Prostate gland (tissue), 2 donors: Measurements from ENCODE around the gene MBNL1. TPM values are rescaled to one million over a fixed set of nuclear protein-coding genes. Genes with fewer than 3 reads are reported as not detected.

Source experiments
- DNase-seq: peaks from one replicate; pipeline ENCODE4 v3.0.0-alpha.2; 2019; ENCODE audit warnings: low spot score
- H3K27ac ChIP-seq, 2 donors: fragments of 200-600 bp; sonication (generic); 2 replicates each; pipeline ENCODE4 v1.5.1; 2017 to 2019
- H3K27me3 ChIP-seq: fragments of 200-600 bp; sonication (generic); replicated peaks from 2 replicates; pipeline ENCODE4 v1.5.1; 2019; ENCODE audit not compliant: insufficient read depth
- H3K36me3 ChIP-seq, 2 donors: fragments of 200-600 bp; sonication (generic); 1 replicate in 1 of 2; 2 replicates in 1 of 2; pipeline versions ENCODE4 v1.5.1 to v1.8.1; 2017 to 2019
- H3K4me1 ChIP-seq: fragments of 200-600 bp; sonication (generic); replicated peaks from 2 replicates; pipeline ENCODE4 v1.5.1; 2019
- H3K4me3 ChIP-seq, 2 donors: fragments of 200-600 bp; sonication (generic); 2 replicates each; pipeline ENCODE4 v1.5.1; 2017 to 2019
- H3K9me3 ChIP-seq: fragments of 200-600 bp; sonication (generic); 2 replicates; pipeline ENCODE4 v1.5.1; 2017
- POLR2A ChIP-seq: fragments of 450-650 bp; IDR thresholded peaks from one replicate; pipeline ENCODE4 v1.6.1; 2016; ENCODE audit warnings: antibody characterized with exemption, mild to moderate bottlenecking
- POLR2AphosphoS5 ChIP-seq: sonication (generic); formaldehyde crosslinking; IDR thresholded peaks from one replicate; pipeline ENCODE4 v1.6.1; 2017; ENCODE audit warnings: antibody characterized with exemption
- WGBS: methylation state at CpG from one replicate; pipeline ENCODE4 v1.1.5; 2018; 5-methylcytosine and 5-hydroxymethylcytosine counted together
- intact Hi-C: fragments of 100-400 bp; cut with DNase I; formaldehyde crosslinking; loops from one replicate; pipeline ENCODE4 v1.14.2; 2022
- total RNA-seq, 2 donors: library from RNA; depleted of rRNA; stranded (reverse); fragments of >200 nt; gene quantifications; one replicate each; pipeline ENCODE4 v1.1.0, GENCODE V29; 2016
- TF ChIP-seq, protein P1 (sequence below), 4 experiments: fragments of 200-600 bp in 2 of 4; fragments of 450-650 bp in 2 of 4; sonication (generic) in 2 of 4; IDR thresholded peaks; 1 replicate in 3 of 4; 2 replicates in 1 of 4; pipeline ENCODE4 v1.5.1; 2016 to 2019; ENCODE audit warnings: antibody characterized with exemption in 4 of 4, mild to moderate bottlenecking in 2 of 4, moderate library complexity in 2 of 4

The MBNL1 gene
- total RNA-seq, 2 donors from 2014 or later = 131 to 226 TPM

GRCh38 chr3:152225201-152225600, 43.5 kb upstream of the MBNL1 start:
- TF ChIP-seq POLR2A (no peak), POLR2AphosphoS5 (no peak)
- TF ChIP-seq, protein P1, sequence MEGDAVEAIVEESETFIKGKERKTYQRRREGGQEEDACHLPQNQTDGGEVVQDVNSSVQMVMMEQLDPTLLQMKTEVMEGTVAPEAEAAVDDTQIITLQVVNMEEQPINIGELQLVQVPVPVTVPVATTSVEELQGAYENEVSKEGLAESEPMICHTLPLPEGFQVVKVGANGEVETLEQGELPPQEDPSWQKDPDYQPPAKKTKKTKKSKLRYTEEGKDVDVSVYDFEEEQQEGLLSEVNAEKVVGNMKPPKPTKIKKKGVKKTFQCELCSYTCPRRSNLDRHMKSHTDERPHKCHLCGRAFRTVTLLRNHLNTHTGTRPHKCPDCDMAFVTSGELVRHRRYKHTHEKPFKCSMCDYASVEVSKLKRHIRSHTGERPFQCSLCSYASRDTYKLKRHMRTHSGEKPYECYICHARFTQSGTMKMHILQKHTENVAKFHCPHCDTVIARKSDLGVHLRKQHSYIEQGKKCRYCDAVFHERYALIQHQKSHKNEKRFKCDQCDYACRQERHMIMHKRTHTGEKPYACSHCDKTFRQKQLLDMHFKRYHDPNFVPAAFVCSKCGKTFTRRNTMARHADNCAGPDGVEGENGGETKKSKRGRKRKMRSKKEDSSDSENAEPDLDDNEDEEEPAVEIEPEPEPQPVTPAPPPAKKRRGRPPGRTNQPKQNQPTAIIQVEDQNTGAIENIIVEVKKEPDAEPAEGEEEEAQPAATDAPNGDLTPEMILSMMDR (IDR thresholded peaks at IDR 0.05) = no peak
- 59% methylated on average over 2 of the region's 2 CpGs for WGBS
- no peak for DNase-seq
- no peak overlapping the region for H3K27ac ChIP-seq
- no peaks in the 10 kb centered on the region for H3K27me3 ChIP-seq
- no peaks in the 10 kb centered on the region for H3K36me3 ChIP-seq
- no peaks in the 10 kb centered on the region for H3K9me3 ChIP-seq
- no peak overlapping the region for H3K4me3 ChIP-seq
- no peaks in the 10 kb centered on the region for H3K4me1 ChIP-seq
- intact Hi-C loops = no loop called here

DNA sequence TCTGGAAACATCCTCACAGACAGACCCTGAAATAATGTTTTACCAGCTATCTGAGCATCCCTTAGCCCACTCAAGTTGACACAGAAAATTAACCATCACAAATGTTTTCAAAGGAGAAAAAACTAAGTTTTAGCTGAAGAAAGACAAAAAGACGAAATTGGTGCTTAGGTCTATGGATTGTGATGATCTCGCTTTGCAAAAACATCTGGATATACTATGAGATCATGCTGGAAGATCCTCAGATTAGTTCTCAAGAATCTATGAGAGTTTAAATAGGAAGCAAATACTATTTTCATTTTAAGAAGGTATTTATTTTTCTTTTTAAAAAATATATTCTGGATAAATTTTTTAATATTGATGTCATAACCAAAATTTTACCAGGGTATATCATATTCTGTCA, 42.6 kb upstream of the MBNL1 start:
- H3K36me3 ChIP-seq = no peaks in the 10 kb centered on the region
- no peak for TF ChIP-seq POLR2AphosphoS5
- TF ChIP-seq POLR2A = no peak
- TF ChIP-seq, protein P1 (IDR thresholded peaks at IDR 0.05) = no peak
- no peaks in the 10 kb centered on the region for H3K27me3 ChIP-seq
- WGBS = 94% methylated on average over 2 of the region's 2 CpGs
- no peak overlapping the region for H3K4me3 ChIP-seq
- H3K27ac ChIP-seq = no peak overlapping the region
- H3K9me3 ChIP-seq = no peaks in the 10 kb centered on the region
- H3K4me1 ChIP-seq = no peaks in the 10 kb centered on the region
- DNase-seq = no peak
- intact Hi-C loops = no loop called here

DNA sequence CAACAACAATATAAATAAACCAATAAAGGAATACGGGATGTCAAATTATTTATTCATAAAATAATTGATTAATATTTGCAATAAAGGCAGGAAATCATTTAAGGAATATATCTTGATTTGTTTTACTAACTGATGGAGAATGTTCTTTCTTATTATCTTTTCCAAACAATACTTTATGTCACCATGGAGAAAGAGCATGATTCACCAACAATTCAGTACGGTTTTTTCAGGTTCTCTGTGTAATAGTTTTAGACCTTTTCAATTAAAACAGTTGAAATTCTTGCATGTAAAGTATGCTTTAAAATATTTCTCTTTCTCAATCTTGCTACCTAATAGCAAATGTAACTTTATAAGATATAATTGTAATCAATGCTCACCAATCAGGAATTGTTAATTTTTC, 41.7 kb upstream of the MBNL1 start:
- Histone ChIP-seq H3K4me3 (no peak overlapping the region), H3K36me3 (no peaks in the 10 kb centered on the region), H3K4me1 (no peaks in the 10 kb centered on the region), H3K9me3 (no peaks in the 10 kb centered on the region), H3K27ac (no peak overlapping the region), H3K27me3 (no peaks in the 10 kb centered on the region)
- 94% methylated on average over 2 of the region's 2 CpGs for WGBS
- TF ChIP-seq POLR2A (no peak), POLR2AphosphoS5 (no peak)
- TF ChIP-seq, protein P1 (IDR thresholded peaks at IDR 0.05) = no peak
- no peak for DNase-seq
- intact Hi-C loops = no loop called here

DNA sequence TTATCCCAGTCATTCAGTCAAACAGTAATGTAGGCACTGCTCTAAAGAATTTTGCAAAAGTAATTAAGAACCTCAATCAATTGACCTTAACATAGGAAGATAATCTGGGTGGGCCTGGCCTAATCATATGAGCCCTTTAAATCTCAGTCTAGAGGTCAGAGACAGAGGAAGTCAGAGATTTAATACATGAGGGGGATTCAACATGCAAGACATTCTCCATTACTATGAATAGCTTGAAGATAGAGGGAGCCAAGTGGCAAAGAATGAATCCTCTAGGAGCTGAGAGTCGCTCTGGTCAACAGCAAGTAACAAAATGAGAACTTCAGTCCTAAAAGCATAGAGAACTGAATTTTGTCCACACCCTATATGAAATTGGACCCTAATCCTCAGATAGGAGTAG, 39.0 kb upstream of the MBNL1 start:
- no peak for DNase-seq
- intact Hi-C loops = no loop called here
- 95% methylated on average over 1 of the region's 1 CpG for WGBS

DNA sequence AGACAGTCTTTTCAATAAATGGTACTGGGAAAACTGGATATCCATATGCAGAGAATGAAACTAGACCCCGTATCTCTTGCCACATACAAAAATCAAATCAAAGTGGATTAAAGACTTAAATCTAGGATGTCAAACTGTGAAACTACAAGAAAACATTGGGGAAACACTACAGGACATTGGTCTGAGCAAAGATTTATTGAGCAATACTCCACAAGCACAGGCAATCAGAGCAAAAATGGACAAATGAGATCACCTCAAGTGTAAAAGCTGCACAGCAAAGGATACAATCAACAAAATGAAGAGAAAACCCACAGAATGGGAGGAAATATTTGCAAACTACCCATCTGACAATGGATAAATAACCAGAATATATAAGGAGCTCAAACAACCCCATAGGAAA, 38.4 kb upstream of the MBNL1 start:
- DNase-seq = no peak
- Histone ChIP-seq H3K27me3 (no peaks in the 10 kb centered on the region), H3K9me3 (no peaks in the 10 kb centered on the region), H3K36me3 (no peaks in the 10 kb centered on the region), H3K4me1 (no peaks in the 10 kb centered on the region), H3K27ac (no peak overlapping the region), H3K4me3 (no peak overlapping the region)
- intact Hi-C loops = no loop called here
- 100% methylated on average over 1 of the region's 1 CpG for WGBS
- TF ChIP-seq POLR2AphosphoS5 = no peak
- TF ChIP-seq POLR2A = no peak
- TF ChIP-seq, protein P1 (IDR thresholded peaks at IDR 0.05) = no peak

More for the DNA sequence above, 39.0 kb upstream of the MBNL1 start:
- Histone ChIP-seq H3K9me3 (no peaks in the 10 kb centered on the region), H3K27ac (no peak overlapping the region), H3K4me1 (no peaks in the 10 kb centered on the region), H3K36me3 (no peaks in the 10 kb centered on the region), H3K27me3 (no peaks in the 10 kb centered on the region), H3K4me3 (no peak overlapping the region)
- TF ChIP-seq, protein P1 (IDR thresholded peaks at IDR 0.05) = peak in 1 of 4 experiments; percentile 10
- TF ChIP-seq POLR2AphosphoS5 = no peak
- TF ChIP-seq POLR2A = no peak
